Activated CD8-positive, alpha-beta memory T cell treated with anti-CD3 and anti-CD28 coated beads for 24 hours (primary cell): ENCODE results near the gene VAC14.
"Not testable (repeated sequence)": the region's sequence is repeated elsewhere in the genome, so short reads cannot be mapped to it uniquely, and the experiment has no call there.

Source experiments
- DNase-seq: peaks from one replicate; pipeline ENCODE4 v3.0.0-alpha.2; 2020

VAC14 gene

GRCh38 chr16:70678121-70678897 lies 122.6 kb downstream of the VAC14 start:
- DNase-seq = no peak

- DNase-seq = no peak
These were observed 123.3 kb downstream of the VAC14 start for GRCh38 chr16:70677499-70678120.

GRCh38 chr16:70676675-70677498 lies 124.1 kb downstream of the VAC14 start:
- DNase-seq = no peak

GRCh38 chr16:70675851-70676513 lies 125.0 kb downstream of the VAC14 start:
- DNase-seq = no peak

GRCh38 chr16:70674221-70675014 lies 126.5 kb downstream of the VAC14 start:
- no peak for DNase-seq

GRCh38 chr16:70670938-70671337 lies 130.0 kb downstream of the VAC14 start:
- not testable (repeated sequence) for DNase-seq

- DNase-seq = no peak
These were observed 130.8 kb downstream of the VAC14 start for GRCh38 chr16:70670175-70670574.

- no peak for DNase-seq
These were observed 134.9 kb downstream of the VAC14 start for GRCh38 chr16:70665806-70666735.

GRCh38 chr16:70665113-70665694 lies 135.8 kb downstream of the VAC14 start:
- no peak for DNase-seq

- DNase-seq = no peak
These were observed 136.4 kb downstream of the VAC14 start for GRCh38 chr16:70664325-70665112.

- no peak for DNase-seq
These were observed 137.2 kb downstream of the VAC14 start for GRCh38 chr16:70663524-70664324.

GRCh38 chr16:70662991-70663523 lies 137.9 kb downstream of the VAC14 start:
- no peak for DNase-seq

- DNase-seq = no peak
These were observed 138.9 kb downstream of the VAC14 start for GRCh38 chr16:70661918-70662641.

- DNase-seq = no peak
These were observed 139.4 kb downstream of the VAC14 start for GRCh38 chr16:70661534-70661917.

GRCh38 chr16:70660672-70661350 lies 140.1 kb downstream of the VAC14 start:
- no peak for DNase-seq

GRCh38 chr16:70659953-70660671 lies 140.8 kb downstream of the VAC14 start:
- DNase-seq = no peak

- no peak for DNase-seq
These were observed 141.4 kb downstream of the VAC14 start for GRCh38 chr16:70659546-70659945.
